HEK293T (cell line): ENCODE measurements around the gene LYPD6B.
A peak's percentile ranks its signal among the peaks of the same experiment; 100 is the strongest.

Experiments
- CTCF ChIA-PET: fragments of 350-600 bp; formaldehyde crosslinking; extraction: SDS; loops from one replicate; lab custom pipeline; 2021; ENCODE audit warnings: antibody characterized with exemption, inconsistent platforms; lab: Yijun Ruan, JAX
- POLR2A ChIA-PET: fragments of 350-600 bp; formaldehyde crosslinking; extraction: SDS; loops from one replicate; lab custom pipeline; 2020; ENCODE audit warnings: antibody characterized with exemption, inconsistent platforms; lab: Yijun Ruan, JAX
- DNase-seq: peaks from one replicate; pipeline ENCODE4 v3.0.0; 2012; ENCODE audit warnings: mixed read lengths; ENCODE audit errors: extremely low spot score
- ARNT ChIP-seq: fragments of 450-650 bp; IDR thresholded peaks from 2 replicates; pipeline ENCODE4 v1.6.1; 2017; ENCODE audit warnings: mild to moderate bottlenecking
- BHLHE40 ChIP-seq: fragments of 450-650 bp; IDR thresholded peaks from 2 replicates; pipeline ENCODE4 v1.6.1; 2016; ENCODE audit warnings: mild to moderate bottlenecking, moderate library complexity, borderline replicate concordance
- CTBP1 ChIP-seq: fragments of 450-650 bp; IDR thresholded peaks from 2 replicates; pipeline ENCODE4 v1.6.1; 2016; ENCODE audit warnings: borderline replicate concordance
- ELF4 ChIP-seq: fragments of 450-650 bp; IDR thresholded peaks from 2 replicates; pipeline ENCODE4 v1.6.1; 2017; ENCODE audit warnings: antibody characterized with exemption
- FOXA1 ChIP-seq: fragments of 450-650 bp; IDR thresholded peaks from 2 replicates; pipeline ENCODE4 v1.6.1; 2016; ENCODE audit warnings: mild to moderate bottlenecking
- FOXK2 ChIP-seq: fragments of 450-650 bp; IDR thresholded peaks from 2 replicates; pipeline ENCODE4 v1.6.1; 2016; ENCODE audit warnings: mild to moderate bottlenecking
- FOXM1 ChIP-seq: fragments of 450-650 bp; IDR thresholded peaks from 2 replicates; pipeline ENCODE4 v1.6.1; 2017; ENCODE audit warnings: mild to moderate bottlenecking, borderline replicate concordance
- HDGF ChIP-seq: fragments of 450-650 bp; IDR thresholded peaks from 2 replicates; pipeline ENCODE4 v1.6.1; 2017; ENCODE audit warnings: antibody characterized with exemption, borderline replicate concordance
- L3MBTL2 ChIP-seq: fragments of 450-650 bp; conservative IDR thresholded peaks from 2 replicates; pipeline ENCODE4 v1.6.1; 2016; ENCODE audit warnings: mild to moderate bottlenecking
- LEF1 ChIP-seq: fragments of 450-650 bp; IDR thresholded peaks from 2 replicates; pipeline ENCODE4 v1.6.1; 2017; ENCODE audit warnings: mild to moderate bottlenecking, borderline replicate concordance
- NFRKB ChIP-seq: fragments of 450-650 bp; IDR thresholded peaks from 2 replicates; pipeline ENCODE4 v1.6.1; 2016; ENCODE audit warnings: mild to moderate bottlenecking, moderate library complexity
- PKNOX1 ChIP-seq: fragments of 450-650 bp; IDR thresholded peaks from 2 replicates; pipeline ENCODE4 v1.6.1; 2016
- SP1 ChIP-seq: fragments of 450-650 bp; IDR thresholded peaks from 2 replicates; pipeline ENCODE4 v1.6.1; 2017
- SUZ12 ChIP-seq: fragments of 450-650 bp; IDR thresholded peaks from 2 replicates; pipeline ENCODE4 v1.6.1; 2016; ENCODE audit warnings: mild to moderate bottlenecking
- TARDBP ChIP-seq: fragments of 450-650 bp; IDR thresholded peaks from 2 replicates; pipeline ENCODE4 v1.6.1; 2016
- ZNF384 ChIP-seq: fragments of 450-650 bp; IDR thresholded peaks from 2 replicates; pipeline ENCODE4 v1.6.1; 2016

The LYPD6B gene

GRCh38 chr2:149012545-149012944 lies 26.0 kb upstream of the LYPD6B start:
- CTCF ChIA-PET = no interaction called here

GRCh38 chr2:149015501-149015900 lies 23.0 kb upstream of the LYPD6B start:
- ChIA-PET POLR2A (no interaction called here), CTCF (no interaction called here)
- TF ChIP-seq SP1 (no peak), TARDBP (no peak), FOXA1 (no peak), SUZ12 (no peak), NFRKB (no peak), HDGF (no peak), ELF4 (no peak), FOXK2 (no peak), BHLHE40 (no peak), PKNOX1 (no peak), ZNF384 (no peak), LEF1 (no peak), L3MBTL2 (no peak), ARNT (no peak), CTBP1 (no peak), FOXM1 (no peak)
- no peak for DNase-seq

More at GRCh38 chr2:149012545-149012944, 26.0 kb upstream of the LYPD6B start:
- DNase-seq = no peak
- no peak for TF ChIP-seq NFRKB
- no peak for TF ChIP-seq CTBP1
- TF ChIP-seq LEF1 = no peak
- POLR2A ChIA-PET = no interaction called here

GRCh38 chr2:149015926-149016563 lies 22.5 kb upstream of the LYPD6B start:
- TF ChIP-seq L3MBTL2 (no peak), CTBP1 (no peak), ELF4 (no peak), FOXK2 (no peak), ZNF384 (no peak)
- POLR2A ChIA-PET = no interaction called here
- DNase-seq = no peak
- CTCF ChIA-PET = interaction anchor here (0.5 to 1.0 kb wide), 2 partner anchors 372 to 548 kb away, joined by 3 to 5 read pairs; no protein-coding TSS in a partner anchor

- CTCF ChIA-PET = interaction anchor here (0.6 to 2.2 kb wide), 12 partner anchors 8 to 731 kb away, joined by 3 to 7 read pairs (median 3); no protein-coding TSS in a partner anchor
- POLR2A ChIA-PET = no interaction called here
- peak; percentile 74 for DNase-seq
- TF ChIP-seq NFRKB = no peak
- TF ChIP-seq SP1 = no peak
- no peak for TF ChIP-seq PKNOX1
- TF ChIP-seq CTBP1 = no peak
- no peak for TF ChIP-seq ELF4
- no peak for TF ChIP-seq ARNT
- no peak for TF ChIP-seq L3MBTL2
- no peak for TF ChIP-seq FOXK2
These were observed 21.1 kb upstream of the LYPD6B start for GRCh38 chr2:149017116-149017985.

- ChIA-PET CTCF (interaction anchor here (1.3 to 2.2 kb wide), 2 partner anchors 22 to 543 kb away, joined by 4 to 7 read pairs; no protein-coding TSS in a partner anchor), POLR2A (no interaction called here)
- no peak for DNase-seq
- TF ChIP-seq FOXA1 (no peak), ELF4 (no peak), FOXK2 (no peak)
These were observed 19.5 kb upstream of the LYPD6B start for GRCh38 chr2:149018981-149019380.

GRCh38 chr2:149019768-149020167 lies 18.7 kb upstream of the LYPD6B start:
- POLR2A ChIA-PET = no interaction called here
- TF ChIP-seq LEF1 (no peak), FOXA1 (no peak), FOXK2 (no peak), TARDBP (no peak), FOXM1 (no peak), ARNT (no peak), SUZ12 (no peak), BHLHE40 (no peak), HDGF (no peak), PKNOX1 (no peak), ELF4 (no peak), SP1 (no peak), NFRKB (no peak), CTBP1 (no peak), ZNF384 (no peak), L3MBTL2 (no peak)
- CTCF ChIA-PET = interaction anchor here (1.3 kb wide), 1 partner anchor 21 kb away, joined by 4 read pairs; no protein-coding TSS in a partner anchor
- DNase-seq = no peak
